ENCODE results near the gene EGR1. TPM values are rescaled to one million over a fixed set of nuclear protein-coding genes. Genes with fewer than 3 reads are reported as not detected.

Gene EGR1
- total RNA-seq = 12.9 and 13.7 TPM in 2 replicates
- 5.7 TPM for total RNA-seq (2013)
- 80.6 and 212 TPM in 2 replicates for polyA plus RNA-seq
- 31.6 and 53.6 TPM in 2 replicates for polyA minus RNA-seq

DNA sequence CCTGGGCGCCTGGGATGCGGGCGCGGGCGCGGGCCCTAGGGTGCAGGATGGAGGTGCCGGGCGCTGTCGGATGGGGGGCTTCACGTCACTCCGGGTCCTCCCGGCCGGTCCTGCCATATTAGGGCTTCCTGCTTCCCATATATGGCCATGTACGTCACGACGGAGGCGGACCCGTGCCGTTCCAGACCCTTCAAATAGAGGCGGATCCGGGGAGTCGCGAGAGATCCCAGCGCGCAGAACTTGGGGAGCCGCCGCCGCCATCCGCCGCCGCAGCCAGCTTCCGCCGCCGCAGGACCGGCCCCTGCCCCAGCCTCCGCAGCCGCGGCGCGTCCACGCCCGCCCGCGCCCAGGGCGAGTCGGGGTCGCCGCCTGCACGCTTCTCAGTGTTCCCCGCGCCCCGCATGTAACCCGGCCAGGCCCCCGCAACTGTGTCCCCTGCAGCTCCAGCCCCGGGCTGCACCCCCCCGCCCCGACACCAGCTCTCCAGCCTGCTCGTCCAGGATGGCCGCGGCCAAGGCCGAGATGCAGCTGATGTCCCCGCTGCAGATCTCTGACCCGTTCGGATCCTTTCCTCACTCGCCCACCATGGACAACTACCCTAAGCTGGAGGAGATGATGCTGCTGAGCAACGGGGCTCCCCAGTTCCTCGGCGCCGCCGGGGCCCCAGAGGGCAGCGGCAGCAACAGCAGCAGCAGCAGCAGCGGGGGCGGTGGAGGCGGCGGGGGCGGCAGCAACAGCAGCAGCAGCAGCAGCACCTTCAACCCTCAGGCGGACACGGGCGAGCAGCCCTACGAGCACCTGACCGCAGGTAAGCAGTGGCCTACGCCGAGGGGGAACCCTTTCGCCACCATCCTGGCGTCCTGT is at the start of gene EGR1:
Gene EGR1, plus strand, starts transcription at position 219 of the 864 bp plus-strand sequence. Its CDS starts 283 bp downstream, at position 502.
- Mint-ChIP-seq H3K27me3 (no peaks in the 10 kb centered on the region), H3K4me3 (peak within 1 kb of the TSS; percentile 94), H3K9me3 (ENCODE audit: insufficient read depth) (no peaks in the 10 kb centered on the region), H3K27ac (peak within 1 kb of the TSS; percentile 81), H3K4me1 (peaks cover 40% of the 10 kb centered on the region)
- H3K27ac ChIP-seq (ENCODE audit: low read length in 2 of 2) = peak within 1 kb of the TSS; percentile 89 to 98
- peak within 1 kb of the TSS; percentile 87 for H2AFZ ChIP-seq (ENCODE audit: insufficient read depth, low read depth, low read length, poor library complexity, severe bottlenecking)
- H3K4me2 ChIP-seq (replicated peaks; ENCODE audit: low read depth, low read length, poor library complexity, severe bottlenecking) = peak within 1 kb of the TSS; percentile 100
- peaks cover 25% of the 10 kb centered on the region for H4K20me1 ChIP-seq (ENCODE audit: control insufficient read depth, insufficient read depth, low read length, poor library complexity, severe bottlenecking)
- ChIA-PET CTCF (interaction anchor here (1.1 to 9.3 kb wide), 6 partner anchors 10 to 38 kb away, joined by 4 to 65 read pairs (median 6); no protein-coding TSS in a partner anchor), POLR2A (interaction anchor here (1.0 to 1.9 kb wide), 4 partner anchors 25 to 112 kb away, joined by 5 to 7 read pairs (median 6); partner anchors contain the start of genes ETF1, HSPA9 and KDM3B)
- under 1% methylated on average over 85 of the region's 85 CpGs for WGBS (ENCODE audit: insufficient coverage)
- no peaks in the 10 kb centered on the region for H3K9me3 ChIP-seq (ENCODE audit: control extremely low read depth in 1 of 3, control insufficient read depth in 2 of 3, insufficient read depth in 1 of 3, low read length in 2 of 3)
- no peaks in the 10 kb centered on the region for H3K27me3 ChIP-seq (replicated peaks in 1 of 4; ENCODE audit: control extremely low read depth in 1 of 4, control insufficient read depth in 3 of 4, insufficient read depth in 4 of 4, low read length in 3 of 4)
- peaks cover 3% of the 10 kb centered on the region for H3K79me2 ChIP-seq (ENCODE audit: control insufficient read depth, insufficient read depth, low read length)
- H3K36me3 ChIP-seq (replicated peaks in 1 of 2; ENCODE audit: control extremely low read depth in 1 of 2, control insufficient read depth in 1 of 2, extremely low read depth in 1 of 2, insufficient read depth in 2 of 2, low read length in 1 of 2) = peaks cover 0 to 2% of the 10 kb centered on the region in 2 experiments
- H3K4me3 ChIP-seq (ENCODE audit: control extremely low read depth in 1 of 5, extremely low read depth in 1 of 5, insufficient read depth in 1 of 5, low read depth in 2 of 5, low read length in 4 of 5) = peak within 1 kb of the TSS; percentile 57 to 98 (median 67)
- intact Hi-C loops (cut with micrococcal nuclease) = loop anchor here (1.0 to 10.0 kb wide), 6 partner anchors 27 to 939 kb away; partner anchors contain the start of genes CDC23, ETF1, HSPA9 and REEP2
- DNase-seq = peak; percentile 98
- peak within 1 kb of the TSS; percentile 91 for H3K9ac ChIP-seq (ENCODE audit: low read length)
- peaks cover 16 to 29% of the 10 kb centered on the region in 2 donors for H3K4me1 ChIP-seq (ENCODE audit: control insufficient read depth in 2 of 2, insufficient read depth in 2 of 2, low read length in 2 of 2)
- peak; percentile 55 for ATAC-seq (ENCODE audit: low read depth)
- TF ChIP-seq, protein P1, sequence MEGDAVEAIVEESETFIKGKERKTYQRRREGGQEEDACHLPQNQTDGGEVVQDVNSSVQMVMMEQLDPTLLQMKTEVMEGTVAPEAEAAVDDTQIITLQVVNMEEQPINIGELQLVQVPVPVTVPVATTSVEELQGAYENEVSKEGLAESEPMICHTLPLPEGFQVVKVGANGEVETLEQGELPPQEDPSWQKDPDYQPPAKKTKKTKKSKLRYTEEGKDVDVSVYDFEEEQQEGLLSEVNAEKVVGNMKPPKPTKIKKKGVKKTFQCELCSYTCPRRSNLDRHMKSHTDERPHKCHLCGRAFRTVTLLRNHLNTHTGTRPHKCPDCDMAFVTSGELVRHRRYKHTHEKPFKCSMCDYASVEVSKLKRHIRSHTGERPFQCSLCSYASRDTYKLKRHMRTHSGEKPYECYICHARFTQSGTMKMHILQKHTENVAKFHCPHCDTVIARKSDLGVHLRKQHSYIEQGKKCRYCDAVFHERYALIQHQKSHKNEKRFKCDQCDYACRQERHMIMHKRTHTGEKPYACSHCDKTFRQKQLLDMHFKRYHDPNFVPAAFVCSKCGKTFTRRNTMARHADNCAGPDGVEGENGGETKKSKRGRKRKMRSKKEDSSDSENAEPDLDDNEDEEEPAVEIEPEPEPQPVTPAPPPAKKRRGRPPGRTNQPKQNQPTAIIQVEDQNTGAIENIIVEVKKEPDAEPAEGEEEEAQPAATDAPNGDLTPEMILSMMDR (IDR thresholded peaks at IDR 0.05) = peak; percentile 43
- no peak for TF ChIP-seq EZH2 (IDR thresholded peaks at IDR 0.05; ENCODE audit: borderline replicate concordance, insufficient read depth, low read depth, low read length, poor library complexity, severe bottlenecking)

Measured in B cell (primary cell).